Raji (cell line): ENCODE data around the gene MON1B.

Experiments used
- POLR2A ChIP-seq: IDR thresholded peaks from 2 replicates; pipeline ENCODE4 v1.6.1; 2011; ENCODE audit warnings: low read depth, low read length, control low read depth; ENCODE audit not compliant: insufficient read depth

MON1B gene

DNA sequence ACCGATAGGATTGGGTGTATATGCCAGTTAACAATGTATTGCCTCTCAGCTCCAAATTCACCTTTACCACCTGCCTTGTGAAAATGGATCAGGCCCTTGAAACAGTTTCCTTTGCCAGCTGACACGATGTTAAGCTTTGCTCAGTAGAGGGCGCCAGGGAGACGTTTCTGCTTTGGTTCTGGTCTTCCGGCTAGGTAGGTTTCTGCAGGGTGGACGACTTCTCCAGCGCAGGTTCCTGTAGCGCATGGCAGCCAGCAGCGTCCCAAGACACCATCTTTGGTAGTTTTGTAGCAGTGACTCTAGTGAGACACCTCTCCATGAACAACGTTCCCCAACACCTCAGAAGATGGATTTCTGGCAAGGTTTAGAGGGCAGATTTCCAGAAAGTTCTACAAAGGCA lies 32.2 kb downstream of the MON1B start:
- TF ChIP-seq POLR2A = no peak

GRCh38 chr16:77225182-77225581 lies 34.2 kb downstream of the MON1B start:
- no peak for TF ChIP-seq POLR2A

- no peak for TF ChIP-seq POLR2A
These were observed 36.8 kb downstream of the MON1B start for GRCh38 chr16:77227745-77228144.

DNA sequence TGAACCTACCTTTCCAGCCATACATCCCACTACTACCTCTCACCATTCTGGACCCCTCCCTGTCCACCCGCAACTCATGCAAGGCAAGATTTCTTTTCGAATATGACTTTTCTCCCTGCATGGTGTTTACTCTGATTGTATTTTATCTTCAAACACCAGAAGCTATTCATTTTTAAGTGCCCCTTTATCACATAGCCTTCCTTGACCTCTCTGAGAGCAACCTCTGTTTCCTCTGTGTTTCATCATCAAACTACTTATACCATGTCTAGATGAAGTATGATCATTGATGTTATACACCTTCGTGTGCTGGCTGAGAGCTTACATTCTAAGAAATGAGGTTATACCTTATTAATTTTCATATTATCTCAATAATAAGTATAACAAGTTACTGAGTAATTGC lies 40.1 kb downstream of the MON1B start:
- no peak for TF ChIP-seq POLR2A

DNA sequence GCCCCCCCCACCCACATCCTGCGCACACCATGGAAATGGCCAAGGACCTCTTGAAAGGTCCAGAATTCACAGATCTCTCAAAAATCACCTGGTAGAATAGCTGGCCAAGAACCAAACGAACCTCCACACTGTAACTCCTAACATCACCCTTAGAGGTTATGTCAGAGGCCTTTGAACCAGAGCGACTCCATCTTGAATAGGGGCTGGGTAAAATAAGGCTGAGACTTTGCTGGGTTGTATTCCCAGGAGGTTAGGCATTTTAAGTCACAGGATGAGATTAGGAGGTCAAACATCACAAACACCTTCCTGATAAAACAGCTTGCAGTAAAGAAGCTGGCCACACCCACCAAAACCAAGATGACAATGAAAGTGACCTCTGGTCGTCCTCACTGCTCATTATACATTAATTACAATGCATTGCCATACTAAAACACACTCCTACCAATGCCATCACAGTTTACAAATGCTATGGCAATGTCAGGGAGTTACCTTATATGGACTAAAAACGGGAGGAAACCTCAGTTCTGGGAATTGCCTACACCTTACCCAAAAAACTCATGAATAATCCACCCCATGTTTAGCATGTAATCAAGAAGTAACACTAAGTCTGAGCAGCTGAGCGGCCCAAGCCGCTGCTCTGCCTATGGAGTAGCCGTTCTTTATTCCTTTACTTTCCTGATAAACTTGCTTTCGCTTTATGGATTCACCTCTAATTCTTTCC lies 43.0 kb downstream of the MON1B start:
- no peak for TF ChIP-seq POLR2A

DNA sequence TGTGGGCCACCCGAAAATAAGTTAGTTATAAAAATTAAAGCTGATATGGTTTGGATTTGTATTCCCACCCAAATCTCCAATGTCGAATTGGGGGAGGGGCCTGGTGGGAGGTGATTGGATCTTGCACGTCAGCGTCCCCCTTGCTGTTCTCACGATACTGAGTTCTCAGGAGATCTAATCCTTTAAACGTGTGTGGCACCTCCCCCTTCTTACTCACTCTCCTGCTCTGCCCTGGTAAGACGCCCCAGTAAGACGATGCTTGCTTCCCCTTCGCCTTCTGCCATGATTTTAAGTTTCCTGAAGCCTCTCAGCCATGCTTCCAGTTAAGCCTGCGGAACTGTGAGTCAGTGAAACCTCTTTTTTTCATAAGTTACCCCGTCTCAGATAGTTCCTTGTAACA lies 43.6 kb downstream of the MON1B start:
- TF ChIP-seq POLR2A = no peak

- no peak for TF ChIP-seq POLR2A
These were observed 45.1 kb downstream of the MON1B start for GRCh38 chr16:77236063-77236511.

DNA sequence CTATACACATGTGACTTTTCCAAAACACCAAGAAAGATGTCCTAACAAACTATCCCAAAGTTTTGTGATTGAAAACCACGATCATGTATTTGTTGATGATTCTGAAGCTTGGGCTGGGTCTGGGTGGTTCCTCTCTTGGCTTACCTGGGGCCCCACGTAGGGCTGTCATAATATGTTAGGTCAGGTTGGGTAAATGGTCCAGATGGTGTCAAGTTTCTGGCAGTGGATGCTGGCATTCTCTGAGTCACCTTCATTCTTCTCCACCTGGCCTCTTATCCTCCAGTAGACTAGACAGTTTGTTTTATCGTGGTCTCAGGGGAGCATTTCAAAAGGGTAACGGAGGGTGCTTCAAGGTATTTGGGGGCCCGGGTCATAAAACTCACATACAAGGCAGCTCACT lies 47.6 kb downstream of the MON1B start:
- no peak for TF ChIP-seq POLR2A

DNA sequence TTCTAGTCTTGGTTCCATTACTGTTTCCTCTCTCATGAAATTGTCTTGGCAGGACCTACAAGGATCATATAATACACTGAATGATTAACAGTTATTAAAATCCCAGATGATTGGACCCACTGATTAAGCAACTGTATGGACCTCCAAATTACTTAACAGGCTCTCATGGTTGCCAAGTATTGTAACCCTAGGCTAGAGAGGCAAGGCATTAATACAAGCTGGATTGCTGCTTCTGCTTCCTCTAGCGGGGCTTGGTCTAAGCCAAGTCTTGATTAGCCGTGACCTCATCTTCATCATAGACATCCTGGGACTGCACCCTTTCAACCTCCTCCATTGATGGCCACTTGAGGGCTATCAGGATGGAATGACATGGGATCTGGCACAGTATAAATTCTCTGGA lies 55.2 kb downstream of the MON1B start:
- TF ChIP-seq POLR2A = no peak

GRCh38 chr16:77250400-77250799 lies 59.4 kb downstream of the MON1B start:
- no peak for TF ChIP-seq POLR2A
